ENCODE measurements around the gene RAB2B.

DNA sequence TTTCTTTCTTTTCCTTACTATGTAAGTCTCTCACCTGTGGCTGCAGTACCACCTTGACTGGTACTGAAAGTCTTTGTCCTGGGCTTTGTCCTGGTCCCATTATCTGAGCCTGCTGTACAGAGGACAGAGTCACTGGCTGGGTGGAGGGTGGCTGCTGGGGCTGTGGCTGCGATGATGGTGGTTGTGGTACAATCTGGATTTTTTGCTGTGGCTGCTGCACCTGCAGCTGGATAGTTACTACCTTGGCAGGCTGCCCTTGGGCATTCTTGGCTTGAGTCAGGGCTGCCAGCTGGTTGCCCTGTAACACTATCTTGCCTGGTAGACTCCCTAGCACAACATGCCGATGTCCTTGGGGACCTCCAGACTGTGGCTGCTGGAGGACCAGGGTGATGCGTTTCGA, 47.8 kb downstream of the RAB2B start:
- TF ChIP-seq, protein P1, sequence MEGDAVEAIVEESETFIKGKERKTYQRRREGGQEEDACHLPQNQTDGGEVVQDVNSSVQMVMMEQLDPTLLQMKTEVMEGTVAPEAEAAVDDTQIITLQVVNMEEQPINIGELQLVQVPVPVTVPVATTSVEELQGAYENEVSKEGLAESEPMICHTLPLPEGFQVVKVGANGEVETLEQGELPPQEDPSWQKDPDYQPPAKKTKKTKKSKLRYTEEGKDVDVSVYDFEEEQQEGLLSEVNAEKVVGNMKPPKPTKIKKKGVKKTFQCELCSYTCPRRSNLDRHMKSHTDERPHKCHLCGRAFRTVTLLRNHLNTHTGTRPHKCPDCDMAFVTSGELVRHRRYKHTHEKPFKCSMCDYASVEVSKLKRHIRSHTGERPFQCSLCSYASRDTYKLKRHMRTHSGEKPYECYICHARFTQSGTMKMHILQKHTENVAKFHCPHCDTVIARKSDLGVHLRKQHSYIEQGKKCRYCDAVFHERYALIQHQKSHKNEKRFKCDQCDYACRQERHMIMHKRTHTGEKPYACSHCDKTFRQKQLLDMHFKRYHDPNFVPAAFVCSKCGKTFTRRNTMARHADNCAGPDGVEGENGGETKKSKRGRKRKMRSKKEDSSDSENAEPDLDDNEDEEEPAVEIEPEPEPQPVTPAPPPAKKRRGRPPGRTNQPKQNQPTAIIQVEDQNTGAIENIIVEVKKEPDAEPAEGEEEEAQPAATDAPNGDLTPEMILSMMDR (IDR thresholded peaks at IDR 0.05; ENCODE audit: low read length), result no peak
- no peak for TF ChIP-seq EZH2 (optimal IDR thresholded peaks at IDR 0.05; ENCODE audit: low read depth, low read length)

Data from MM.1S (cell line).